BE2C (cell line): ENCODE results near the gene MAPRE3.

Experiments used
- DNase-seq: peaks from one replicate; pipeline ENCODE4 v3.0.0-alpha.2; 2020
- H3K27me3 ChIP-seq: fragments of 250-450 bp; sonication (Bioruptor Pico); 2 replicates; pipeline ENCODE4 v1.5.1; 2020; ENCODE audit warnings: mild to moderate bottlenecking
- H3K36me3 ChIP-seq: fragments of 250-450 bp; sonication (Bioruptor Pico); 2 replicates; pipeline ENCODE4 v1.5.1; 2020; ENCODE audit warnings: mild to moderate bottlenecking
- H3K4me1 ChIP-seq: fragments of 250-450 bp; sonication (Bioruptor Pico); 2 replicates; pipeline ENCODE4 v1.5.1; 2020
- H3K4me3 ChIP-seq: 2 replicates; pipeline ENCODE4 v1.5.1; 2011; ENCODE audit warnings: low read depth, low read length
- H3K9me3 ChIP-seq: fragments of 250-450 bp; sonication (Bioruptor Pico); 2 replicates; pipeline ENCODE4 v1.5.1; 2020
- CTCF ChIP-seq: IDR thresholded peaks from 2 replicates; pipeline ENCODE4 v1.5.1; 2012; ENCODE audit warnings: mild to moderate bottlenecking, low read depth, low read length

MAPRE3 gene

GRCh38 chr2:26982102-26982742 is 11.8 kb downstream of the MAPRE3 start:
- no peaks in the 10 kb centered on the region for H3K36me3 ChIP-seq
- peak; percentile 45 for TF ChIP-seq CTCF
- DNase-seq, result peak; percentile 80
- no peaks in the 10 kb centered on the region for H3K9me3 ChIP-seq
- no peak overlapping the region for H3K4me3 ChIP-seq
- H3K4me1 ChIP-seq, result peaks cover 26% of the 10 kb centered on the region
- no peaks in the 10 kb centered on the region for H3K27me3 ChIP-seq

GRCh38 chr2:26983746-26984145 is 13.3 kb downstream of the MAPRE3 start:
- H3K4me1 ChIP-seq, result peaks cover 14% of the 10 kb centered on the region
- no peak overlapping the region for H3K4me3 ChIP-seq
- no peak for DNase-seq
- H3K27me3 ChIP-seq, result no peaks in the 10 kb centered on the region
- no peaks in the 10 kb centered on the region for H3K9me3 ChIP-seq
- no peaks in the 10 kb centered on the region for H3K36me3 ChIP-seq
- TF ChIP-seq CTCF, result no peak

- Histone ChIP-seq H3K36me3 (no peaks in the 10 kb centered on the region), H3K4me1 (peaks cover 11% of the 10 kb centered on the region), H3K27me3 (no peaks in the 10 kb centered on the region), H3K4me3 (no peak overlapping the region), H3K9me3 (no peaks in the 10 kb centered on the region)
- no peak for TF ChIP-seq CTCF
- no peak for DNase-seq
Observed at GRCh38 chr2:26985807-26986206, 15.4 kb downstream of the MAPRE3 start.

- no peaks in the 10 kb centered on the region for H3K27me3 ChIP-seq
- peaks cover 11% of the 10 kb centered on the region for H3K4me1 ChIP-seq
- no peaks in the 10 kb centered on the region for H3K9me3 ChIP-seq
- TF ChIP-seq CTCF, result no peak
- no peaks in the 10 kb centered on the region for H3K36me3 ChIP-seq
- no peak overlapping the region for H3K4me3 ChIP-seq
- DNase-seq, result no peak
Observed at GRCh38 chr2:26986576-26986975, 16.1 kb downstream of the MAPRE3 start.

- Histone ChIP-seq H3K36me3 (no peaks in the 10 kb centered on the region), H3K4me3 (no peak overlapping the region), H3K27me3 (no peaks in the 10 kb centered on the region), H3K4me1 (no peaks in the 10 kb centered on the region), H3K9me3 (no peaks in the 10 kb centered on the region)
- no peak for DNase-seq
- TF ChIP-seq CTCF, result no peak
Observed at GRCh38 chr2:26988058-26988860, 17.8 kb downstream of the MAPRE3 start.

GRCh38 chr2:26989156-26989555 is 18.7 kb downstream of the MAPRE3 start:
- no peak for DNase-seq
- Histone ChIP-seq H3K27me3 (no peaks in the 10 kb centered on the region), H3K4me1 (no peaks in the 10 kb centered on the region), H3K4me3 (no peak overlapping the region), H3K9me3 (no peaks in the 10 kb centered on the region), H3K36me3 (no peaks in the 10 kb centered on the region)
- no peak for TF ChIP-seq CTCF
